GM20000 (cell line): ENCODE measurements around the gene FRMD4A.

Experiments
- DNase-seq: peaks from one replicate; pipeline ENCODE4 v3.0.0; 2012; ENCODE audit warnings: low spot score
- CTCF ChIP-seq: IDR thresholded peaks from 2 replicates; pipeline ENCODE4 v1.5.1; 2012; ENCODE audit warnings: mild to moderate bottlenecking, control low read depth; ENCODE audit errors: extremely low read depth, missing control alignments

The FRMD4A gene

GRCh38 chr10:14198078-14198477 lies 132.6 kb downstream of the FRMD4A start:
- no peak for DNase-seq
- no peak for TF ChIP-seq CTCF

- DNase-seq, result no peak
- TF ChIP-seq CTCF, result no peak
Observed at GRCh38 chr10:14196113-14196512, 134.6 kb downstream of the FRMD4A start.

- no peak for TF ChIP-seq CTCF
- no peak for DNase-seq
Observed at GRCh38 chr10:14195433-14195832, 135.3 kb downstream of the FRMD4A start.

GRCh38 chr10:14192746-14193145 lies 138.0 kb downstream of the FRMD4A start:
- no peak for DNase-seq
- no peak for TF ChIP-seq CTCF

GRCh38 chr10:14191871-14192270 lies 138.9 kb downstream of the FRMD4A start:
- DNase-seq, result no peak
- TF ChIP-seq CTCF, result no peak

GRCh38 chr10:14191407-14191806 lies 139.3 kb downstream of the FRMD4A start:
- no peak for DNase-seq
- no peak for TF ChIP-seq CTCF

- TF ChIP-seq CTCF, result no peak
- no peak for DNase-seq
Observed at GRCh38 chr10:14190702-14191101, 140.0 kb downstream of the FRMD4A start.
